Keratinocyte (primary cell): ENCODE results near the gene POP5. TPM values are rescaled to one million over a fixed set of nuclear protein-coding genes. Genes with fewer than 3 reads are reported as not detected.
"Not testable (repeated sequence)": the region's sequence is repeated elsewhere in the genome, so short reads cannot be mapped to it uniquely, and the experiment has no call there.

Experiments
- DNase-seq: peaks from one replicate; pipeline ENCODE4 v3.0.0-alpha.2; 2011; ENCODE audit warnings: low read depth, missing footprints, low spot score
- FAIRE-seq: peaks from 2 replicates; lab custom pipeline; 2011; peaks lifted over from hg19 to GRCh38; lab: Jason Lieb, UNC
- H2AFZ ChIP-seq: 2 replicates; pipeline ENCODE4 v1.6.0; 2012; ENCODE audit warnings: low read length, control low read depth, inconsistent platforms; ENCODE audit not compliant: control insufficient read depth
- H3K27ac ChIP-seq: 2 replicates; pipeline ENCODE4 v1.5.1; 2011; ENCODE audit warnings: low read length; ENCODE audit not compliant: control insufficient read depth, insufficient read depth
- H3K27me3 ChIP-seq: 3 replicates; pipeline ENCODE4 v1.6.0; 2011; ENCODE audit warnings: low read length; ENCODE audit not compliant: control insufficient read depth, insufficient read depth; ENCODE audit errors: extremely low read depth
- H3K36me3 ChIP-seq, 2 experiments: 2 replicates in 1 of 2; 3 replicates in 1 of 2; pipeline ENCODE4 v1.5.1; 2011; ENCODE audit warnings: low read length in 2 of 2, mild to moderate bottlenecking in 1 of 2; ENCODE audit not compliant: control insufficient read depth in 2 of 2, insufficient read depth in 2 of 2; ENCODE audit errors: extremely low read depth in 1 of 2
- H3K4me1 ChIP-seq: 3 replicates; pipeline ENCODE4 v1.5.1; 2011; ENCODE audit warnings: low read length; ENCODE audit not compliant: control insufficient read depth, insufficient read depth; ENCODE audit errors: extremely low read depth
- H3K4me2 ChIP-seq: 3 replicates; pipeline ENCODE4 v1.6.0; 2011; ENCODE audit warnings: low read depth, low read length; ENCODE audit not compliant: control insufficient read depth, insufficient read depth; ENCODE audit errors: extremely low read depth
- H3K4me3 ChIP-seq, 3 experiments: fragments of 200-600 bp in 1 of 3; sonication (generic) in 1 of 3; 2 replicates in 2 of 3; 3 replicates in 1 of 3; pipeline ENCODE4 v1.5.1; 2011 to 2016; ENCODE audit warnings: low read length in 3 of 3, mild to moderate bottlenecking in 3 of 3, control low read depth in 2 of 3, inconsistent platforms in 1 of 3, low read depth in 1 of 3, mixed read lengths in 1 of 3, mixed run types in 1 of 3, moderate library complexity in 1 of 3; ENCODE audit not compliant: control insufficient read depth in 2 of 3, insufficient read depth in 2 of 3; ENCODE audit errors: extremely low read depth in 1 of 3
- H3K79me2 ChIP-seq: 2 replicates; pipeline ENCODE4 v1.6.0; 2012; ENCODE audit warnings: low read length; ENCODE audit not compliant: control insufficient read depth, insufficient read depth
- H3K9ac ChIP-seq: 3 replicates; pipeline ENCODE4 v1.6.0; 2011; ENCODE audit warnings: low read length; ENCODE audit not compliant: control insufficient read depth, insufficient read depth; ENCODE audit errors: extremely low read depth
- H3K9me1 ChIP-seq: 3 replicates; pipeline ENCODE4 v1.6.0; 2011; ENCODE audit warnings: low read length; ENCODE audit not compliant: control insufficient read depth, insufficient read depth; ENCODE audit errors: extremely low read depth
- H3K9me3 ChIP-seq: 2 replicates; pipeline ENCODE4 v1.5.1; 2012; ENCODE audit warnings: low read depth, low read length; ENCODE audit not compliant: control insufficient read depth
- H4K20me1 ChIP-seq: 3 replicates; pipeline ENCODE4 v1.6.0; 2011; ENCODE audit warnings: low read length; ENCODE audit not compliant: control insufficient read depth, insufficient read depth; ENCODE audit errors: extremely low read depth
- EZH2 ChIP-seq: IDR thresholded peaks from one replicate; pipeline ENCODE4 v1.6.1; 2012; ENCODE audit warnings: inconsistent platforms, mild to moderate bottlenecking, low read length, moderate library complexity
- dilution Hi-C: fragments of 300-500 bp; cut with MboI; formaldehyde crosslinking; loops from one replicate; pipeline ENCODE4 v1.7.0; 2020; ENCODE audit warnings: low sequenced_read_pairs; ENCODE audit not compliant: extremely low pct_ligation_motif_present
- polyA plus RNA-seq, 5 experiments: library from polyadenylated mRNA; depleted of rRNA in 3 of 5; stranded (reverse) in 3 of 5; stranded (forward) in 1 of 5; unstranded in 1 of 5; fragments of >200 nt; gene quantifications; 1 replicate in 1 of 5; 2 replicates in 3 of 5; 3 replicates in 1 of 5; pipeline versions ENCODE4 v1.2.1 to v1.2.3, GENCODE V29; 2011 to 2012; ENCODE audit warnings: missing spikeins in 2 of 5, low read depth in 1 of 5, low replicate concordance in 1 of 5
- TF ChIP-seq, protein P1 (sequence below), 3 experiments: IDR thresholded peaks in 1 of 3; conservative IDR thresholded peaks in 1 of 3; optimal IDR thresholded peaks in 1 of 3; 2 replicates in 2 of 3; 3 replicates in 1 of 3; pipeline versions ENCODE3 to v1.5.1; 2011; ENCODE audit warnings: low read length in 3 of 3, mild to moderate bottlenecking in 3 of 3, moderate library complexity in 2 of 3, control low read depth in 1 of 3, inconsistent platforms in 1 of 3; ENCODE audit not compliant: insufficient read depth in 2 of 3; ENCODE audit errors: extremely low read depth in 1 of 3

Gene POP5
- polyA plus RNA-seq, 1 donor (not counting 4 experiments of a cell fraction or from before 2014, with no cell fraction given), result 105 TPM

GRCh38 chr12:120614848-120615247, 33.6 kb upstream of the POP5 start:
- Histone ChIP-seq H3K36me3 (no peaks in the 10 kb centered on the region), H4K20me1 (no peaks in the 10 kb centered on the region), H3K4me3 (no peak overlapping the region), H3K9me1 (no peaks in the 10 kb centered on the region), H2AFZ (no peak overlapping the region), H3K27me3 (peaks cover 3% of the 10 kb centered on the region), H3K4me2 (no peak overlapping the region), H3K27ac (no peak overlapping the region), H3K4me1 (no peaks in the 10 kb centered on the region), H3K9ac (no peak overlapping the region), H3K79me2 (no peaks in the 10 kb centered on the region), H3K9me3 (no peaks in the 10 kb centered on the region)
- DNase-seq (no peak), FAIRE-seq (no peak)
- TF ChIP-seq EZH2, result no peak
- TF ChIP-seq, protein P1, sequence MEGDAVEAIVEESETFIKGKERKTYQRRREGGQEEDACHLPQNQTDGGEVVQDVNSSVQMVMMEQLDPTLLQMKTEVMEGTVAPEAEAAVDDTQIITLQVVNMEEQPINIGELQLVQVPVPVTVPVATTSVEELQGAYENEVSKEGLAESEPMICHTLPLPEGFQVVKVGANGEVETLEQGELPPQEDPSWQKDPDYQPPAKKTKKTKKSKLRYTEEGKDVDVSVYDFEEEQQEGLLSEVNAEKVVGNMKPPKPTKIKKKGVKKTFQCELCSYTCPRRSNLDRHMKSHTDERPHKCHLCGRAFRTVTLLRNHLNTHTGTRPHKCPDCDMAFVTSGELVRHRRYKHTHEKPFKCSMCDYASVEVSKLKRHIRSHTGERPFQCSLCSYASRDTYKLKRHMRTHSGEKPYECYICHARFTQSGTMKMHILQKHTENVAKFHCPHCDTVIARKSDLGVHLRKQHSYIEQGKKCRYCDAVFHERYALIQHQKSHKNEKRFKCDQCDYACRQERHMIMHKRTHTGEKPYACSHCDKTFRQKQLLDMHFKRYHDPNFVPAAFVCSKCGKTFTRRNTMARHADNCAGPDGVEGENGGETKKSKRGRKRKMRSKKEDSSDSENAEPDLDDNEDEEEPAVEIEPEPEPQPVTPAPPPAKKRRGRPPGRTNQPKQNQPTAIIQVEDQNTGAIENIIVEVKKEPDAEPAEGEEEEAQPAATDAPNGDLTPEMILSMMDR (optimal IDR thresholded peaks at IDR 0.05 in 1 of 3, IDR thresholded peaks at IDR 0.05 in 1 of 3, conservative IDR thresholded peaks at IDR 0.05 in 1 of 3; ENCODE audit: extremely low read depth in 1 of 3, insufficient read depth in 2 of 3, low read length in 3 of 3), result no peak
- dilution Hi-C loops, result no loop called here

DNA sequence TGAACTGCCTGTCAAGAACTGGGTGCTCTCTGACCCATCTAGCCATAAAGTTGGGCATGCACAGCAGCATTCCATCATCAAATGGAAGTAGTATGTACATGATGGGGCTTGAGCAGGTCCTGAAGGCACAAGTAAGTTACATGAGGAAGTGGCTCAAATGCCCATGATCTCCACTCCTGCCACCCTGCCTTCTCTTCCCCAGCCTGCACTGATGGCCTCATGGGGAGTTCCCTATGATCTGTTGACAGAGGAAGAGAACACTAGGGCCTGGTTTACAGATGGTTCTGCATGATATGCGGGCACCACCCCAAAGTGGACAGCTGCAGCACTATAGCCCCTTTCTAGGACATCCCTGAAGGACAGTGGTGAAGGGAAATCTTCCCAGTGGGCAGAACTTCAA, 30.3 kb upstream of the POP5 start:
- FAIRE-seq, H2AFZ ChIP-seq, dilution Hi-C loops, H3K27me3 ChIP-seq, DNase-seq, H3K4me1 ChIP-seq, H3K9ac ChIP-seq, H3K27ac ChIP-seq, H3K36me3 ChIP-seq, H3K79me2 ChIP-seq, H3K4me3 ChIP-seq, H4K20me1 ChIP-seq, H3K9me1 ChIP-seq, H3K9me3 ChIP-seq, H3K4me2 ChIP-seq: not testable (repeated sequence)

DNA sequence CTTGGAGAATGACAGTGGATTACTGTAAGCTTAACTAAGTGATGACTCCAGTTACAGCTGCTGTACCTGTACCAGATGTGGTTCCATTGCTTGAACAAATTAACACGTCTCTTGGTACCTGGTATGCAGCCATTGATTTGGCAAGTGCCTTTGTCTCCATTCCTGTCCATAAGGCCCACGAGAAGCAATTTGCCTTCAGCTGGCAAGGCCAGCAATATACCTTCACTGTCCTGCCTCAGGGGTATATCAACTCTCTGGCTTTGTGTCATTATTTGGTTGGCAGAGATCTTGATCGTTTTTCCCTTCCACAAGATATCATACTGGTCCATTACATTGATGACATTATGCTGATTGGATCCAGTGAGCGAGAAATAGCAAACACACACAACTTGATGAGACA, 29.4 kb upstream of the POP5 start:
- Histone ChIP-seq H3K36me3 (no peaks in the 10 kb centered on the region), H3K27me3 (no peaks in the 10 kb centered on the region), H3K4me3 (no peak overlapping the region), H3K4me2 (no peak overlapping the region), H2AFZ (no peak overlapping the region), H3K79me2 (no peaks in the 10 kb centered on the region), H3K9me3 (no peaks in the 10 kb centered on the region), H3K4me1 (no peaks in the 10 kb centered on the region), H4K20me1 (no peaks in the 10 kb centered on the region), H3K27ac (no peak overlapping the region), H3K9ac (no peak overlapping the region), H3K9me1 (no peaks in the 10 kb centered on the region)
- FAIRE-seq (no peak), DNase-seq (no peak)
- dilution Hi-C loops, result no loop called here
- TF ChIP-seq EZH2, result no peak
- TF ChIP-seq, protein P1 (optimal IDR thresholded peaks at IDR 0.05 in 1 of 3, IDR thresholded peaks at IDR 0.05 in 1 of 3, conservative IDR thresholded peaks at IDR 0.05 in 1 of 3; ENCODE audit: extremely low read depth in 1 of 3, insufficient read depth in 2 of 3, low read length in 3 of 3), result no peak

DNA sequence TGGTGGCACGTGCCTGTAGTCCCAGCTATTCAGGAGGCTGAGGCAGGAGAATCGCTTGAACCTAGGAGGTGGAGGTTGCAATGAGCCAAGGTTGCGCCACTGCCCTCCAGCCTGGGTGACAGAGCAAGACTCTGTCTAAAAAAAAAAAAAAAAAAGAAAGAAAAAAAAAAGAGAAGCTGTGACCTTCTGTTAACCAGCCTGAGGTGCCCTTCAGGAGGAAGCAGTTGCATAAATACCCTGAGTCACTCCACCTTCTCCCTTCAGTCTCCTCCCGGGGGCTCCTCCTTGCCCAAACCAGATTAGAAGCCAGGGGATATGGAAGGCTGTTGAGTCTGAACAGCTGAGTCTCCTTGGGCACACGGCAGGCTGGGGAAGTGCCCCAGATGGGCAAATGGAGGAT, 21.2 kb upstream of the POP5 start:
- H3K9me3 ChIP-seq, H3K4me2 ChIP-seq: not testable (repeated sequence)

More for the DNA sequence above, 21.2 kb upstream of the POP5 start:
- H2AFZ ChIP-seq, H3K79me2 ChIP-seq, H3K36me3 ChIP-seq, dilution Hi-C loops, H3K9ac ChIP-seq, DNase-seq, H3K4me1 ChIP-seq, H4K20me1 ChIP-seq, H3K27ac ChIP-seq, FAIRE-seq, H3K9me1 ChIP-seq, H3K4me3 ChIP-seq: not testable (repeated sequence)
- H3K27me3 ChIP-seq, result peaks cover 10% of the 10 kb centered on the region
